Activated CD4-positive, alpha-beta T cell treated with anti-CD3 and anti-CD28 coated beads, Interleukin-10, Interleukin-2, amounts not matched to agents 100 ng/mL and 50 ng/mL, durations not matched to agents 16 hours and 8 hours (primary cell): ENCODE data around the gene ATG13.
A peak's percentile ranks its signal among the peaks of the same experiment; 100 is the strongest.
"Not testable (repeated sequence)": the region's sequence is repeated elsewhere in the genome, so short reads cannot be mapped to it uniquely, and the experiment has no call there.

Source experiments
- DNase-seq: peaks from one replicate; pipeline ENCODE4 v3.0.0-alpha.2; 2020

Gene ATG13

GRCh38 chr11:46649180-46649738 is 31.9 kb downstream of the ATG13 start:
- DNase-seq = no peak

- DNase-seq = no peak
Measured at GRCh38 chr11:46655631-46656030, 38.3 kb downstream of the ATG13 start.

- no peak for DNase-seq
Measured at GRCh38 chr11:46657186-46657585, 39.8 kb downstream of the ATG13 start.

GRCh38 chr11:46658259-46658658 is 40.9 kb downstream of the ATG13 start:
- no peak for DNase-seq

GRCh38 chr11:46659908-46660307 is 42.6 kb downstream of the ATG13 start:
- DNase-seq = no peak

- no peak for DNase-seq
Measured at GRCh38 chr11:46661836-46662235, 44.5 kb downstream of the ATG13 start.

- DNase-seq = no peak
Measured at GRCh38 chr11:46662366-46662765, 45.0 kb downstream of the ATG13 start.

GRCh38 chr11:46663277-46663940 is 46.1 kb downstream of the ATG13 start:
- DNase-seq = no peak

GRCh38 chr11:46664612-46665011 is 47.3 kb downstream of the ATG13 start:
- no peak for DNase-seq

GRCh38 chr11:46665356-46665755 is 48.0 kb downstream of the ATG13 start:
- DNase-seq = no peak

- DNase-seq = no peak
Measured at GRCh38 chr11:46666516-46666915, 49.2 kb downstream of the ATG13 start.

- DNase-seq = no peak
Measured at GRCh38 chr11:46667043-46667481, 49.7 kb downstream of the ATG13 start.

GRCh38 chr11:46668480-46669085 is 51.2 kb downstream of the ATG13 start:
- no peak for DNase-seq

- peak; percentile 17 for DNase-seq
Measured at GRCh38 chr11:46669711-46670139, 52.4 kb downstream of the ATG13 start.

GRCh38 chr11:46670521-46670920 is 53.2 kb downstream of the ATG13 start:
- not testable (repeated sequence) for DNase-seq

GRCh38 chr11:46671958-46672315 is 54.6 kb downstream of the ATG13 start:
- no peak for DNase-seq

GRCh38 chr11:46672381-46672839 is 55.1 kb downstream of the ATG13 start:
- DNase-seq = no peak

- DNase-seq = no peak
Measured at GRCh38 chr11:46673713-46674462, 56.5 kb downstream of the ATG13 start.

- no peak for DNase-seq
Measured at GRCh38 chr11:46674463-46675287, 57.3 kb downstream of the ATG13 start.

GRCh38 chr11:46675288-46675851 is 58.0 kb downstream of the ATG13 start:
- DNase-seq = no peak

GRCh38 chr11:46675949-46676348 is 58.6 kb downstream of the ATG13 start:
- DNase-seq = no peak

GRCh38 chr11:46676436-46677158 is 59.2 kb downstream of the ATG13 start:
- DNase-seq = no peak
